Astrocyte (in vitro differentiated cells and primary cell): ENCODE measurements around the gene NDEL1. TPM values are rescaled to one million over a fixed set of nuclear protein-coding genes. Genes with fewer than 3 reads are reported as not detected.

Experiments
- DNase-seq: peaks from one replicate; pipeline ENCODE4 v3.0.0-alpha.2; 2010; ENCODE audit warnings: low read depth
- FAIRE-seq: peaks from 2 replicates; lab custom pipeline; 2011; peaks lifted over from hg19 to GRCh38; lab: Jason Lieb, UNC
- H2AFZ ChIP-seq: 2 replicates; pipeline ENCODE4 v1.6.0; 2012; ENCODE audit warnings: low read depth, low read length, inconsistent platforms
- H3K27ac ChIP-seq: 2 replicates; pipeline ENCODE4 v1.5.1; 2011; ENCODE audit warnings: low read depth, low read length, inconsistent platforms
- H3K27me3 ChIP-seq: 2 replicates; pipeline ENCODE4 v1.6.0; 2011; ENCODE audit warnings: low read length, inconsistent platforms; ENCODE audit not compliant: insufficient read depth
- H3K36me3 ChIP-seq: 2 replicates; pipeline ENCODE4 v1.5.1; 2011; ENCODE audit warnings: low read length, inconsistent platforms; ENCODE audit not compliant: insufficient read depth
- H3K4me1 ChIP-seq: 2 replicates; pipeline ENCODE4 v1.5.1; 2011; ENCODE audit warnings: low read length, inconsistent platforms; ENCODE audit not compliant: insufficient read depth
- H3K4me2 ChIP-seq: 2 replicates; pipeline ENCODE4 v1.6.0; 2012; ENCODE audit warnings: low read length, inconsistent platforms
- H3K4me3 ChIP-seq: 2 replicates; pipeline ENCODE4 v1.5.1; 2011; ENCODE audit warnings: low read depth, mild to moderate bottlenecking, low read length, inconsistent platforms; ENCODE audit not compliant: insufficient read depth
- H3K79me2 ChIP-seq: 2 replicates; pipeline ENCODE4 v1.6.0; 2012; ENCODE audit warnings: mild to moderate bottlenecking, low read length, inconsistent platforms; ENCODE audit not compliant: insufficient read depth
- H3K9ac ChIP-seq: 2 replicates; pipeline ENCODE4 v1.6.0; 2012; ENCODE audit warnings: mild to moderate bottlenecking, low read length, inconsistent platforms
- H3K9me3 ChIP-seq: 2 replicates; pipeline ENCODE4 v1.5.1; 2012; ENCODE audit warnings: low read depth, mild to moderate bottlenecking, low read length, inconsistent platforms; ENCODE audit not compliant: insufficient read depth
- H4K20me1 ChIP-seq: 2 replicates; pipeline ENCODE4 v1.6.0; 2012; ENCODE audit warnings: low read length, inconsistent platforms; ENCODE audit not compliant: insufficient read depth
- H3K27ac Mint-ChIP-seq: one replicate; pipeline ENCODE4 v1.8.0; 2021; ENCODE audit warnings: mild to moderate bottlenecking, mixed read lengths; ENCODE audit not compliant: unreplicated experiment
- H3K27me3 Mint-ChIP-seq: one replicate; pipeline ENCODE4 v1.8.0; 2021; ENCODE audit warnings: low read depth, mixed read lengths; ENCODE audit not compliant: unreplicated experiment
- H3K36me3 Mint-ChIP-seq: one replicate; pipeline ENCODE4 v1.8.0; 2021; ENCODE audit warnings: low read depth, mixed read lengths; ENCODE audit not compliant: unreplicated experiment
- H3K4me1 Mint-ChIP-seq: one replicate; pipeline ENCODE4 v1.8.0; 2021; ENCODE audit warnings: low read depth, mixed read lengths; ENCODE audit not compliant: unreplicated experiment
- H3K4me3 Mint-ChIP-seq: one replicate; pipeline ENCODE4 v1.8.0; 2021; ENCODE audit warnings: mild to moderate bottlenecking, moderate library complexity, mixed read lengths; ENCODE audit not compliant: unreplicated experiment
- H3K9me3 Mint-ChIP-seq: one replicate; pipeline ENCODE4 v1.8.0; 2021; ENCODE audit warnings: mild to moderate bottlenecking, mixed read lengths; ENCODE audit not compliant: unreplicated experiment
- EZH2 ChIP-seq: IDR thresholded peaks from 2 replicates; pipeline ENCODE4 v1.6.1; 2012; ENCODE audit warnings: mild to moderate bottlenecking, low read length, inconsistent platforms; ENCODE audit not compliant: insufficient read depth
- total RNA-seq: library from RNA; stranded (reverse); gene quantifications from 2 replicates; pipeline ENCODE4 v1.2.1, GENCODE V29; 2021
- TF ChIP-seq, protein P1 (sequence below): IDR thresholded peaks from 2 replicates; pipeline ENCODE4 v1.5.1; 2011; ENCODE audit warnings: low read depth, mild to moderate bottlenecking, inconsistent platforms, low read length, moderate library complexity; ENCODE audit not compliant: insufficient read depth

The NDEL1 gene
- total RNA-seq, 1 donor from 2014 or later, result 102 TPM

- Histone ChIP-seq H3K9me3 (no peaks in the 10 kb centered on the region), H3K79me2 (peaks cover 16% of the 10 kb centered on the region), H3K27ac (no peak overlapping the region), H4K20me1 (peaks cover 95% of the 10 kb centered on the region), H3K4me1 (peaks cover 9% of the 10 kb centered on the region), H3K27me3 (no peaks in the 10 kb centered on the region), H3K4me2 (no peak overlapping the region), H3K9ac (no peak overlapping the region), H3K4me3 (no peak overlapping the region), H2AFZ (no peak overlapping the region), H3K36me3 (peaks cover 52% of the 10 kb centered on the region)
- no peak overlapping the region for H3K4me3 Mint-ChIP-seq
- H3K9me3 Mint-ChIP-seq, result no peaks in the 10 kb centered on the region
- H3K36me3 Mint-ChIP-seq, result peaks cover 40% of the 10 kb centered on the region
- FAIRE-seq (no peak), DNase-seq (no peak)
- H3K4me1 Mint-ChIP-seq, result peaks cover 8% of the 10 kb centered on the region
- H3K27me3 Mint-ChIP-seq, result no peaks in the 10 kb centered on the region
- H3K27ac Mint-ChIP-seq, result peak overlapping the region; percentile 62
- TF ChIP-seq EZH2, result no peak
- TF ChIP-seq, protein P1, sequence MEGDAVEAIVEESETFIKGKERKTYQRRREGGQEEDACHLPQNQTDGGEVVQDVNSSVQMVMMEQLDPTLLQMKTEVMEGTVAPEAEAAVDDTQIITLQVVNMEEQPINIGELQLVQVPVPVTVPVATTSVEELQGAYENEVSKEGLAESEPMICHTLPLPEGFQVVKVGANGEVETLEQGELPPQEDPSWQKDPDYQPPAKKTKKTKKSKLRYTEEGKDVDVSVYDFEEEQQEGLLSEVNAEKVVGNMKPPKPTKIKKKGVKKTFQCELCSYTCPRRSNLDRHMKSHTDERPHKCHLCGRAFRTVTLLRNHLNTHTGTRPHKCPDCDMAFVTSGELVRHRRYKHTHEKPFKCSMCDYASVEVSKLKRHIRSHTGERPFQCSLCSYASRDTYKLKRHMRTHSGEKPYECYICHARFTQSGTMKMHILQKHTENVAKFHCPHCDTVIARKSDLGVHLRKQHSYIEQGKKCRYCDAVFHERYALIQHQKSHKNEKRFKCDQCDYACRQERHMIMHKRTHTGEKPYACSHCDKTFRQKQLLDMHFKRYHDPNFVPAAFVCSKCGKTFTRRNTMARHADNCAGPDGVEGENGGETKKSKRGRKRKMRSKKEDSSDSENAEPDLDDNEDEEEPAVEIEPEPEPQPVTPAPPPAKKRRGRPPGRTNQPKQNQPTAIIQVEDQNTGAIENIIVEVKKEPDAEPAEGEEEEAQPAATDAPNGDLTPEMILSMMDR, result no peak
Measured at GRCh38 chr17:8473451-8474192, 37.9 kb downstream of the NDEL1 start.

DNA sequence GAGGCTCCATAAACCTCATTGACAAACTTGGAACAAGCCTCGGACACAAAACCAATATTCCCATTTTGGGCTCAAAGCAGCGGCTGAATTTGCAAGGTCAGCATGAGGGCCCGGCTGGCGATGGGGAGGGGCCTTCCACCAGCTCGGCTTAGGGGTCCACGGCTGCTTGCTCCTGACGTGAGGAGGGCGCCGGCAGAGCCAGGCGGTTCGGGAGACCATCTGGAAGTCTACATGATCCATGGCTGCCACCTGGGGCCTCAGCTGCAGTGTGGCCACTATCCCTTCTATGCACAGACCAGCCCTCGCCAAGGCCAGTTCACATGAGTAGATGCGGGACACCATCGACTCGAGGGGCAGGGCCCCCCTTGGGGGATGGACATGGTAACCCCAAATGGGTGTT is 39.1 kb downstream of the NDEL1 start:
- DNase-seq (no peak), FAIRE-seq (no peak)
- Histone ChIP-seq H3K79me2 (peaks cover 10% of the 10 kb centered on the region), H3K27me3 (no peaks in the 10 kb centered on the region), H3K27ac (no peak overlapping the region), H4K20me1 (peaks cover 94% of the 10 kb centered on the region), H3K4me1 (peaks cover 16% of the 10 kb centered on the region), H3K9ac (no peak overlapping the region), H3K4me3 (no peak overlapping the region), H3K36me3 (peaks cover 48% of the 10 kb centered on the region), H2AFZ (no peak overlapping the region), H3K4me2 (no peak overlapping the region), H3K9me3 (no peaks in the 10 kb centered on the region)
- H3K27me3 Mint-ChIP-seq, result no peaks in the 10 kb centered on the region
- no peak overlapping the region for H3K27ac Mint-ChIP-seq
- no peaks in the 10 kb centered on the region for H3K9me3 Mint-ChIP-seq
- no peak for TF ChIP-seq EZH2
- TF ChIP-seq, protein P1, result no peak
- H3K4me3 Mint-ChIP-seq, result no peak overlapping the region
- H3K4me1 Mint-ChIP-seq, result peaks cover 10% of the 10 kb centered on the region
- H3K36me3 Mint-ChIP-seq, result peaks cover 41% of the 10 kb centered on the region

- H2AFZ ChIP-seq, result no peak overlapping the region
- H3K27me3 ChIP-seq, result no peaks in the 10 kb centered on the region
- no peak overlapping the region for H3K4me3 ChIP-seq
- H3K4me2 ChIP-seq, result no peak overlapping the region
- peaks cover 17% of the 10 kb centered on the region for H3K4me1 ChIP-seq
- Mint-ChIP-seq H3K4me1 (peaks cover 7% of the 10 kb centered on the region), H3K9me3 (no peaks in the 10 kb centered on the region), H3K4me3 (no peak overlapping the region), H3K36me3 (peaks cover 40% of the 10 kb centered on the region), H3K27me3 (no peaks in the 10 kb centered on the region), H3K27ac (no peak overlapping the region)
- DNase-seq (no peak), FAIRE-seq (no peak)
- H3K9me3 ChIP-seq, result no peaks in the 10 kb centered on the region
- H3K79me2 ChIP-seq, result peaks cover 6% of the 10 kb centered on the region
- H3K9ac ChIP-seq, result no peak overlapping the region
- H3K36me3 ChIP-seq, result peaks cover 52% of the 10 kb centered on the region
- H3K27ac ChIP-seq, result no peak overlapping the region
- peaks cover 94% of the 10 kb centered on the region for H4K20me1 ChIP-seq
- TF ChIP-seq, protein P1, result no peak
- TF ChIP-seq EZH2, result no peak
Measured at GRCh38 chr17:8475227-8475626, 39.5 kb downstream of the NDEL1 start.
